ENCODE data around the gene MBD3.
"Not testable (repeated sequence)": the region's sequence is repeated elsewhere in the genome, so short reads cannot be mapped to it uniquely, and the experiment has no call there.

Gene MBD3

GRCh38 chr19:1540365-1540925 lies 52.2 kb downstream of the MBD3 start:
- no peak overlapping the region for H3K27ac ChIP-seq
- no peak overlapping the region for H3K4me3 ChIP-seq
- DNase-seq (ENCODE audit: low spot score), result no peak
- TF ChIP-seq CTCF (IDR thresholded peaks at IDR 0.05), result no peak

GRCh38 chr19:1539749-1540148 lies 52.9 kb downstream of the MBD3 start:
- not testable (repeated sequence) for H3K4me3 ChIP-seq; DNase-seq (ENCODE audit: low spot score); H3K27ac ChIP-seq

- no peak for DNase-seq (ENCODE audit: low spot score)
- TF ChIP-seq CTCF (IDR thresholded peaks at IDR 0.05), result no peak
- no peak overlapping the region for H3K4me3 ChIP-seq
Observed at GRCh38 chr19:1538978-1539377, 53.7 kb downstream of the MBD3 start.

DNA sequence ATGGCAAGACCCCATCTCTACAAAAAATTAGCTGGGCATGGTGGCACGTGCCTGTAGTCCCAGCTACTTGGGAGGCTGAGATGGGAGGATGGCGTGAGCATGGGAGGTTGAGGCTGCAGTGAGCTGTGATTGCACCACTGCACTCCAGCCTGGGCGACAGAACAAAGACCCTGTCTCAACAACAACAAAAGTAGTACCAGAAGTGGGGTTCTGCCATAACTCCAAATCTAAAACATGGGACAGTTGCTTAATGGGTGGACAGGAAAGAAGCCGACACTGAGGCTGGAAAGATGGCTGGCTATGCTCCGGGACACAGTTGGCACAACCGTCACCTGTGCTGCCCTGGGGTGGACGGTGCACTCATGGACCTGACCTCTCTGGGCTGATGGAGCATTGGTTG lies 57.0 kb downstream of the MBD3 start:
- DNase-seq (ENCODE audit: low spot score); H3K4me3 ChIP-seq; H3K27ac ChIP-seq: not testable (repeated sequence)

More at GRCh38 chr19:1538978-1539377, 53.7 kb downstream of the MBD3 start:
- H3K27ac ChIP-seq, result no peak overlapping the region

- no peak overlapping the region for H3K27ac ChIP-seq
- no peak overlapping the region for H3K4me3 ChIP-seq
- no peak for DNase-seq (ENCODE audit: low spot score)
- TF ChIP-seq CTCF (IDR thresholded peaks at IDR 0.05), result no peak
Observed at GRCh38 chr19:1534972-1535371, 57.7 kb downstream of the MBD3 start.

DNA sequence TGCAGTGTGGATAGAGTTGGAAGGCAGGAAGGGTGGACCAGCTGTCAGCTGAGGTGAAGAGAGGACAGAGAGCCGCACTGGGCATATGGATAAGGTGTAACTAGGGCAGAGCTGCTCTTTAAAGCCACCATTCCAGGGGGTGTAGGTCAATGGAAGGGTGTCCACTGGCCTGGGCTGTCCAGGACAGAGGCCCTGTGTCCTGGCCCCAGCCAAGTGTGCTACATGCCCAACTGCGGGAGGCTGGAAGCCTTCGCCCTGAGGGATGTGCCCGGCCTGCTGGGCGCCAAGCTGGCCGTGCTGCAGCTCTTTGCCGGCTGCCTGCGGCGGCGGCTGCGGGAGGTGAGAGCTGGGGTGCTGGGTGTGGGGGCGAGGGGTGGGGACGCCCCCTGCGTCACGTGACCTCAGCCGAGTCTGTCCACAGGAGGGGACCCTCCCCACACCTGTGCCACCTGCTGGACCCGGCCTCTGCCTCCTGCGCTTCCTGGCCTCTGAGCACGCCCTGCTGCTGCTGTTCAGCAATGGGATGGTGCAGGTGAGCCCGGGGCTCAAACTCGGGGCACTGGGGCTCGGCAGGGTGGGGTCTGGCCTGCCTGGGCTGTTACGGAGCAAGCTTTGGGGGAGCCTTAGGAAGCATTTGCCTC lies 59.0 kb downstream of the MBD3 start:
- DNase-seq (ENCODE audit: low spot score), result no peak
- TF ChIP-seq CTCF (IDR thresholded peaks at IDR 0.05), result no peak
- Histone ChIP-seq H3K4me3 (no peak overlapping the region), H3K27ac (no peak overlapping the region)

DNA sequence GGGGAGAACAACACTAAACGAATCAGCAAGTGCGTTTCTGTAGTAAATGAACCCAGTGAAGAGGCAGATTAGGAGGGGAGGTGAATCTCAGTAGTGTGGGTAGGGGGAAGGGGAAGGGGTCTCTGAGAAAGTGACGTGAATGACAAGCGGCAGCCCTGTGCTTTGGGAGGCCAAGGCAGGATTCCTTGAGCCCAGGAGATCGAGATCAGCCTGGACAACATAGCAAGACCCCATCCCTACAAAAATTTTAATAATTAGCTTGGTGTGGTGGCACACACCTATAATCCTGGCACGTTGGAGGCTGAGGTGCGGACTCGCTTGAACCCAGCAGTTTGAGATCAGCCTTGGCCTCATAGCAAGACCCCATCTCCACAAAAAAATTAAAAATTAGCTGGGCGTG lies 60.7 kb downstream of the MBD3 start:
- Histone ChIP-seq H3K4me3 (no peak overlapping the region), H3K27ac (no peak overlapping the region)
- DNase-seq (ENCODE audit: low spot score), result no peak
- no peak for TF ChIP-seq CTCF (IDR thresholded peaks at IDR 0.05)

DNA sequence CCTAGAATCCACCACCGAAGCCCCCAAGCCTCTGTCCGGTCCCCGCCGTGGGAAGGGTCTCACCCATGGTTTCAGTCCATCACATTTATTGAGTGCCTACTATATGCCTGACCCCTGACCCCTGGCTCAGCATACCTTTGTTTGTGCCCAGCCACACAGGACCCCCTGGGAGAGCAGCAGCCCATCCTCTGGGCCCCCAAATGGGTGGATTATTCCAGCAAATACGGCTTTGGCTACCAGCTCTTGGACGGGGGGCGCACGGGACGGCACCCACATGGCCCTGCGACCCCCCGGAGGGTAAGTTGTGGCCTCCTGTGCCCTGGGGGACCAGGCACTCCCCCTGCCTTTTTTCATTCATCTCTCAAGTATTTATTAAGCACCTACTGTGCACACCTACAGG lies 61.1 kb downstream of the MBD3 start:
- H3K4me3 ChIP-seq, result no peak overlapping the region
- no peak overlapping the region for H3K27ac ChIP-seq
- DNase-seq (ENCODE audit: low spot score), result no peak
- no peak for TF ChIP-seq CTCF (IDR thresholded peaks at IDR 0.05)

DNA sequence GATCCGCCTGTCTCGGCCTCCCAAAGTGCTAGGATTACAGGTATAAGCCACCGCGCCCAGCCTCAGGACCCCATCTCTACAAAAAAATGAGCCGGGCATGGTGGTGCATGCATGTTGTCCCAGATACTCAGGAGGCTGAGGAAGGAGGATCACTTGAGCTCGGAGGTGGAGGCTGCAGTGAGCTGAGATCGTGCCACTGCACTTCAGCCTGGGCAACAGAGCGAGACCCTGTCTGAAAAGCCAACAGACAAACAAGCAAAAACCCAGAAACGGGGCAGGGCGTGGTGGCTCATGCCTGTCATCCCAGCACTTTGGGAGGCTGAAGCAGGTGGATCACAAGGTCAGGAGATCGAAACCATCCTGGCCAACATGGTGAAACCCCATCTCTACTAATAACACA lies 61.8 kb downstream of the MBD3 start:
- H3K4me3 ChIP-seq; DNase-seq (ENCODE audit: low spot score); H3K27ac ChIP-seq: not testable (repeated sequence)
